Stomach smooth muscle (tissue), 2 donors: ENCODE data around the gene TTC39C.

Experiments
- H3K27ac ChIP-seq: one replicate; pipeline ENCODE4 v1.7.0; 2013; ENCODE audit warnings: mild to moderate bottlenecking, low read length, inconsistent platforms
- H3K27me3 ChIP-seq, 2 donors: one replicate each; pipeline ENCODE4 v1.7.0; 2013; ENCODE audit warnings: low read length in 2 of 2; ENCODE audit not compliant: insufficient read depth in 2 of 2, control insufficient read depth in 1 of 2
- H3K36me3 ChIP-seq, 2 donors: one replicate each; pipeline ENCODE4 v1.7.0; 2013; ENCODE audit warnings: low read length in 2 of 2; ENCODE audit not compliant: control insufficient read depth in 2 of 2, insufficient read depth in 2 of 2
- H3K4me1 ChIP-seq: one replicate; pipeline ENCODE4 v1.7.0; 2013; ENCODE audit warnings: low read length; ENCODE audit not compliant: control insufficient read depth, insufficient read depth
- H3K4me3 ChIP-seq, 2 donors: one replicate each; pipeline ENCODE4 v1.7.0; 2013; ENCODE audit warnings: low read length in 2 of 2
- H3K9ac ChIP-seq, 2 donors: one replicate each; pipeline ENCODE4 v1.7.0; 2013; ENCODE audit warnings: low read length in 2 of 2, mild to moderate bottlenecking in 1 of 2
- H3K9me3 ChIP-seq, 2 donors: one replicate each; pipeline ENCODE4 v1.7.0; 2013; ENCODE audit warnings: low read length in 2 of 2; ENCODE audit not compliant: control insufficient read depth in 2 of 2
- donor health status: healthy.
- donor health status: Pancreatic carcinoma.

The TTC39C gene

DNA sequence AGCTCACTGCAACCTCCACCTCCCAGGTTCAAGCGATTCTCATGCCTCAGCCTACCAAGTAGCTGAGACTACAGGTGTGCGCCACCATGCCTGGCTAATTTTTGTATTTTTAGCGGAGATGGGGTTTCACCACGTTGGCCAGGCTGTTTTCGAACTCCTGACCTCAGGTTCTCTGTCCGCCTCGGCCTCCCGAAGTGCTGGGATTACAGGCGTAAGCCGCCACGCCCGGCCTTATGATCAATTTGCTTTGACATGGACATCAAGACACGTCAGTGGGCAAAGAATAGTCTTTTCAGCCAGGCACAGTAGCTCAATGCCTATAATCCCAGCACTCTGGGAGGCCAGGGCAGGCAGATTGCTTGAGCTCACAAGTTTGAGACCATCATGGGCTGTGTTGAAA is 76.3 kb downstream of the TTC39C start:
- Histone ChIP-seq H3K9ac (no peak overlapping the region), H3K36me3 (no peaks in the 10 kb centered on the region), H3K4me3 (no peak overlapping the region), H3K9me3 (no peaks in the 10 kb centered on the region), H3K27me3 (no peaks in the 10 kb centered on the region), H3K27ac (no peak overlapping the region), H3K4me1 (no peaks in the 10 kb centered on the region)

DNA sequence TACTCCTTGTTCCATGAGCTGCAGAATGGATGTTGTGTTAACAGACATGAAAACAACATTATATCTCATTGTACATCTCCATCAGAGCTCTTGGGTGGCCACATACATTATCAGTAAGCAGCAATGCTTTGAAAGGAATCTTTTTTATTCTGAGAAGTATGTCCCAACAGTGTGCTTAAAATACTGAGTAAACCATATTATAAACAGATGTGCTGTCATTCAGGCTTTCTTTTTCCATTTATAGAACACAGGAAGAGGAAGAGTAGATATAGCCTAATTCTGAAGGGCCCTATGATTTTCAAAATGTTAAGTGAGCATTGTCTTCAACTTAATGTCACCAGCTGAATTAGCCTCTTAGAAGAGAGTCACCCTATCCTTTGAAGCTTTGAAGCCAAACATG is 80.0 kb downstream of the TTC39C start:
- Histone ChIP-seq H3K9ac (no peak overlapping the region), H3K27me3 (no peaks in the 10 kb centered on the region), H3K27ac (no peak overlapping the region), H3K36me3 (peaks cover 0 to 5% of the 10 kb centered on the region in 2 donors), H3K9me3 (peaks cover 5 to 9% of the 10 kb centered on the region in 2 donors), H3K4me3 (no peak overlapping the region), H3K4me1 (no peaks in the 10 kb centered on the region)

DNA sequence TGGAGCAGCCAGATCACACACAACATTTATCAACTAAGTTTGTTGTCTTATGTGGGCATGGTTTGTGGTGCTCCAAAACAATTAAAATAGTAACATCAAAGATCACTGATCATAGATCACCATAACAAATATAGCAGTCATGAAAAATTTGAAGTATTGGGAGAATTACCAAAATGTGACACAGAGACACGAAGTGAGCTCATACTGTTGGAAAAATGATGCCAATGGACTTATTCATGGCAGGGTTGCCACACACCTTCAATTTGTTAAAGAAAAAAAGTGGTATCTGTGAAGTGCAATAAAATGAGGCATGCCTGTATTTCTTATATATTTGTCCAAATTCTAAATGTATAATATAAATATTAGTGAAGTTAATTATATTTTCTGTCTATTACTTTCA is 81.4 kb downstream of the TTC39C start:
- Histone ChIP-seq H3K9me3 (peaks cover 5 to 9% of the 10 kb centered on the region in 2 donors), H3K27me3 (no peaks in the 10 kb centered on the region), H3K36me3 (peaks cover 0 to 5% of the 10 kb centered on the region in 2 donors), H3K4me1 (no peaks in the 10 kb centered on the region), H3K27ac (no peak overlapping the region), H3K4me3 (no peak overlapping the region), H3K9ac (no peak overlapping the region)

DNA sequence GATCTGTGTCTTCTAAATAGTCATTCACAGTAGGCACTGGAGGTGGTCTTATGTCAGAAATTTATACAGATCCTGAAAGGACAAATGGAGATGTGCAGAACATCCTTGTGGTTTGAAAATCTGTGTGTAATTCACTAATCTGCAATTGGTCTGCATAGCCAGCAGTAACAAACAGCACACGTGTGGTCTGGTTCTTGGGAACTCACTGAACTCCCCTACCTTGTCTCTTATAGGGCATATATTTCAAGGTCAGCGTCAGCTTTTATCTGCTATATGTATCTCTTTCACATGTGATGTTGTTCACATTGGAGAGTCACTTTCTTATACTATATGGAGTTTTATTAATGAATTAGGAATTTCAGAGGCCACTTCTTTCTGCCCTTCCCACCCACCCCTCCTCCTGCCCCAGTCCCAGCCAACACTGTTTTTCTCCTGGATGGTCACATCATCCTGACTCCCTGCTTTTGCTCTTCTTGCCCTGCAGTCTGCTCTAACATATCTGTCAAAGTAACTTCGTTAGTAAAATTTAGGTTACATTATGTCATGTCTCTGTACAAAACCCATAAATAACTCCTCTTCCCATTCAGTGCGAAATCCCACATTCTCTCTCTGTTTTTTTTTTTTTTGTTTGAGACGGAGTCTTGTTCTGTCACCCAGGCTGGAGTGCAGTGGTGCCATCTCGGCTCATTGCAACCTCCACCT is 88.9 kb downstream of the TTC39C start:
- H3K9ac ChIP-seq = no peak overlapping the region
- H3K27me3 ChIP-seq = no peaks in the 10 kb centered on the region
- no peaks in the 10 kb centered on the region for H3K4me1 ChIP-seq
- no peak overlapping the region for H3K4me3 ChIP-seq
- H3K36me3 ChIP-seq = no peaks in the 10 kb centered on the region
- no peaks in the 10 kb centered on the region for H3K9me3 ChIP-seq
- H3K27ac ChIP-seq = no peak overlapping the region

DNA sequence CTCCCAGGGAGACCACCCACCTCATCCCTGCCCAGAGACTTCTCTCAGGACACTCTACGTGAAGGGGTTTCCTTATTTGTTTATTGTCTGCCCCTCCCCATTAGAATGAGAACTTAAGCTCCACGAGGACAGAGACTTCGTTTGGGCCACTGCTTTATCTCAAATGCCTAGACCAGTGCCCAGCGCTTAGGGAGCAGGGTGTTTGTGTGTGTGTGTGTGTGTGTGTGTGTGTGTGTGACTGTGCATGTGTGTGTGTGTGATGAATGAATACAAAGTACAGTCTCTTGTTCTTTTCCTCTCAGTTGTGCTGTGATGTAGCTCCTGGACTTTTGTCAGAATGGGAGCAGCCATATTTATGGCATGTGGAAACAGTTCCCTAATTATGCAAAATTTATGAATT is 89.9 kb downstream of the TTC39C start:
- Histone ChIP-seq H3K27me3 (no peaks in the 10 kb centered on the region), H3K9me3 (no peaks in the 10 kb centered on the region), H3K27ac (no peak overlapping the region), H3K36me3 (no peaks in the 10 kb centered on the region), H3K4me1 (no peaks in the 10 kb centered on the region), H3K4me3 (no peak overlapping the region), H3K9ac (no peak overlapping the region)

DNA sequence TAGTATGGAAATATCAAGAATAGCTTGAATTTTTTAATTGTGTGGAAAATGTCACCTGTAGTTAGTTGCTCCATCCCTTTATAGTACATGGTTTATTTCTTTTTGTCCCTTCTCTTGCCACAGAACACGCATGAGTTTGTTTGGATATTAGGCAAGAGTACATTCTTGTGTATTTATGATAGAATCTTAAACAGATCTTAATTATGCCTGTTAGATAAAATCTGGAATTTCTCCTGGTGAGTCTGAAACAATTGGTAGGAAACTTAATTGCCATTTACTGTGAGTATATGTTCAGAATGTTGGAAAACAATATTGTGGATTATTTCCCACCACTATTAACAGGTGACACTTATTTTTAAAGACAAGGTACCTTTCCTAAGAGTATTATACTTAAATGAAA is 94.1 kb downstream of the TTC39C start:
- Histone ChIP-seq H3K9me3 (no peaks in the 10 kb centered on the region), H3K27me3 (no peaks in the 10 kb centered on the region)

DNA sequence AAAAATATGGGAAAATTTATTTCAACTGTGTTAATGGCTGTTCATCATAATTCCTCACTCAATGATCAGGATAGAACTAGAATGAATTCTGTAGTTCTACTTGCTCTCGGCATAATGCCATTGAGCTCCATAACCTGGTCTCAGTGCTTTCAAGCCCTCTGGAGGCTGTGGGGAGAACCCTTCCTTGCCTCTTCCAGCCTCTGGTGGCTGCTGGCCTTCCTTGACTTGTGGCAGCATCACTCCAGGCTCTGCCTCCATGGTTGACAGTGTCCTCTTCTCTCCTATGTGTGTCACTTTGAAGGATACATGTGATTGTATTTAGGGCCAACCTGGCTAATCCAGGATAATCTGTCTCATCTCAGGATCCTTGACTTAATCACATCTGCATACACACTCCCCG is 97.4 kb downstream of the TTC39C start:
- Histone ChIP-seq H3K27ac (no peak overlapping the region), H3K9me3 (no peaks in the 10 kb centered on the region), H3K9ac (no peak overlapping the region), H3K27me3 (no peaks in the 10 kb centered on the region), H3K4me1 (no peaks in the 10 kb centered on the region), H3K36me3 (no peaks in the 10 kb centered on the region), H3K4me3 (no peak overlapping the region)

More for the DNA sequence above, 94.1 kb downstream of the TTC39C start:
- Histone ChIP-seq H3K4me1 (no peaks in the 10 kb centered on the region), H3K4me3 (no peak overlapping the region), H3K9ac (no peak overlapping the region), H3K27ac (no peak overlapping the region), H3K36me3 (no peaks in the 10 kb centered on the region)

DNA sequence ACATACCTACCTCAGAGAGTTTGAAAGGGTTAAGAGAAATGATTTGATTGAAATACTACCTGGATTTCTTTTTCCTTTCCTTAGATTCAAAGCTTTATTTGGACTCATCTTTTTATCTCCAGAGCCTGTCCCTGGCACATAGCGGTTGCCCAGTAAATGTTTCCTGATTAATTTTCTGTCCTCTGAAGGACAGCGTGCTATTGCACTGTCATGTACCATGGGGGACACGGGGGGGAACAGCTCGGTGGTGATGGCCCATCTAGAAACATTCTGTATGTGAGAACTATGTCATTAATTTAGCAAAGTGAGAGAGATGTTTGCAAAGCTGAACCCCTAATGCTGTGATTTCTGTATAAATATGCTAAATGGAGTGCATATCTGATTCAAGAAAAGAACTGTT is 97.9 kb downstream of the TTC39C start:
- Histone ChIP-seq H3K27ac (no peak overlapping the region), H3K9ac (no peak overlapping the region), H3K36me3 (no peaks in the 10 kb centered on the region), H3K27me3 (no peaks in the 10 kb centered on the region), H3K4me3 (no peak overlapping the region), H3K4me1 (no peaks in the 10 kb centered on the region), H3K9me3 (no peaks in the 10 kb centered on the region)

DNA sequence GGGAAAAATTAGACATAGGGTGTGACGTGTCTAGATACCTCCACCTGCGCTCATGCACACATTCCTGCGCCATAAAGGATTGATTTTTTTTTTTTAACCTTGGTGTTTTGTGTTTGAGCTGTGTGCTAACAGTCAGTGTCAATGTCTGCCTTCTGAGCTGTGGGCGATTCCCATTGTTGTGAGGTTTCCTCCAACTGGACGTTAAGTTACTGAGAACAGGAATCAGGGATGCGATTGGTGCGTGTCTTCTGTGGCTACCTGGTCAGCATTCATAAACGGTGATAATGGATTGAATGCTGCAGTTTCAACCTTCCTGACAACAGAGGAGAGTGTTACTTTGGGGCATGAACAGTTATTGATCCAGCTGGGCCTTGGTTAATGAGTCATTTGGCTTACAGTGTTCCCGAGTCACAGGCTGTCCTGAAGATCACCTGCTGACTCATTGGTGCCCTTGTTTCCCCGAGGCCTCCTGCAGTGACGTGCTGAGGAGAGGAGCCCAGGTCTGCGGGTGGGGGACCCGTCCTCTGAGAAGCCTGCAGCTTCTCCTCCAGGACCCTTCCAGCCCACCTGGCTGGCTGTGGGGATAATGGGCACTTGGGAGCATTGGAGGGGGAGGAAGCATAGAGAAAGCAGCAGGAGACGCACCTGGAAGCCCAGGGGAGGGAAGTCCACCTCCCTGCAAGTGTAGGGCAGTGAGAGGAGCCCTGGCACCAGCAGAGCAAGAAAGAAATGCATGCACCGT is 98.5 kb downstream of the TTC39C start:
- H3K9me3 ChIP-seq = no peaks in the 10 kb centered on the region
- H3K27ac ChIP-seq = no peak overlapping the region
- H3K4me3 ChIP-seq = no peak overlapping the region

DNA sequence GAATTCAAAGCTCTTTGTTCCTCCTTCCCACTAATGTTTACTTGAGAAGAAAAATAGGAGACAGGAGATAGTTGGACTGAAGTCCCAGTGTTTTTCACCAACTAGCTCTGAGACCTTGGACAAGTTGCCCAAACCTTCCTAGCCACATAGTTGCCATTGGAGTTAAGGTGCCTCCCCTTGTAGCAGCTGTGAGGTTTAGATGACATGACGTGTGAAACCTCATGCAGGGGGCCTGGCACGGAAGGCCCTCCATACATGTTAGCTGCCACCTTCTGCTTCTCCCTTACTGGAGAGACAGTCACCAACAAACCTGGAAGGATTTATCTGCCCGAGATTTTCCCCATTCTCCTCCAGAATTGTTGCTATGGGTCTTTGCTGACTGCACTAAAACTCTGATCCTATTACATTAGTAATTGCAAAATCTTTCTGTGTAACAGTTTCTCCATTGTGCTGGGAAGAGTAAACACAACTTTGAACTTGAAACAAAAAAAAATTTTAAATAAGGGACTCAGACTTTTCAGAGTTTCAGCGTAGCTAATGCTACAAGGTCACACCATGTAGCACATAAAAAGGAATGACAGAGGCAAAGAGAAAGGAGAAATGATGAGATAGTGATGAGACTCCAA is 100.5 kb downstream of the TTC39C start:
- Histone ChIP-seq H3K4me3 (no peak overlapping the region), H3K36me3 (no peaks in the 10 kb centered on the region), H3K9me3 (no peaks in the 10 kb centered on the region), H3K9ac (no peak overlapping the region), H3K27ac (no peak overlapping the region), H3K4me1 (no peaks in the 10 kb centered on the region), H3K27me3 (no peaks in the 10 kb centered on the region)

More for the DNA sequence above, 98.5 kb downstream of the TTC39C start:
- Histone ChIP-seq H3K27me3 (no peaks in the 10 kb centered on the region), H3K4me1 (no peaks in the 10 kb centered on the region), H3K9ac (no peak overlapping the region), H3K36me3 (no peaks in the 10 kb centered on the region)

DNA sequence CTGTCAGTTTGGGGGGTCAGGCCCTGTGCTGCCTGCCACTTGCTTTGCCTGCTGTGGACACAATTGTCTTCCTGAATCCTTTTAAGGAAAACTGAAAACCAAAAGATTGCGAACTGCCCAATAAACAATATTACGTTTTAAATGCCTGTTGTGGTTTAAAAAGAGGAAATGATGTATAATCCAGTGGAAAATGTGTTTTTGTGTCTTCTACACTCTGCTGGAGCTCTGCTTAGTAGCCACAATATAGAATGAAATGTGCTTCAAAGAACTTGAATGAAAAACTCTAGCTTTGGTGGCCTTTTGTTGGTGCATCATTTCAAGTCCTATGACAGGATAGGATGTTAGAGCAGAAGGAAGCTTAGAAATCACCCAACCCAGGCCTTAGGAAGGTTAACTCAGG is 101.1 kb downstream of the TTC39C start:
- H3K4me1 ChIP-seq = no peaks in the 10 kb centered on the region
- no peak overlapping the region for H3K9ac ChIP-seq
- no peaks in the 10 kb centered on the region for H3K9me3 ChIP-seq
- no peak overlapping the region for H3K4me3 ChIP-seq
- H3K27ac ChIP-seq = no peak overlapping the region
- no peaks in the 10 kb centered on the region for H3K36me3 ChIP-seq
- no peaks in the 10 kb centered on the region for H3K27me3 ChIP-seq
